ENCODE results near the gene ACOT11.
A peak's percentile ranks its signal among the peaks of the same experiment; 100 is the strongest.
"Not testable (repeated sequence)": the region's sequence is repeated elsewhere in the genome, so short reads cannot be mapped to it uniquely, and the experiment has no call there.

Gene ACOT11

GRCh38 chr1:54547601-54548388, at the start of gene ACOT11:
Gene ACOT11 (plus strand): TSS chr1:54548228. CDS start chr1:54548310, 82 bp downstream.
- no peak for ATAC-seq

GRCh38 chr1:54498383-54499096, 49.5 kb upstream of the ACOT11 start:
- no peak for ATAC-seq

DNA sequence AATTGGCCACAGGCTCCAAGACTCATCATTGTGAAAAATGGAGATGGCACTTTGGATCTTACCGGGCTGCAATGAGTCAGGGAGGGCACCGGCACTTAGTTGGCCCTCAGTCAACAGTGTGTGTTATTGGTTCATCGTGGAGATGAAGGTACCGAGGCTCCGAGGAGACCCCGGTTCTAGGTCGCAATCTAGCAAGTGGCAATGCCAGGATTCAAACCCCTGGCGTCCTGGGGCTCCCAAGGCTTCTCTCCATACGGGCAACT, 49.0 kb upstream of the ACOT11 start:
- ATAC-seq, result peak; percentile 21 to 41

DNA sequence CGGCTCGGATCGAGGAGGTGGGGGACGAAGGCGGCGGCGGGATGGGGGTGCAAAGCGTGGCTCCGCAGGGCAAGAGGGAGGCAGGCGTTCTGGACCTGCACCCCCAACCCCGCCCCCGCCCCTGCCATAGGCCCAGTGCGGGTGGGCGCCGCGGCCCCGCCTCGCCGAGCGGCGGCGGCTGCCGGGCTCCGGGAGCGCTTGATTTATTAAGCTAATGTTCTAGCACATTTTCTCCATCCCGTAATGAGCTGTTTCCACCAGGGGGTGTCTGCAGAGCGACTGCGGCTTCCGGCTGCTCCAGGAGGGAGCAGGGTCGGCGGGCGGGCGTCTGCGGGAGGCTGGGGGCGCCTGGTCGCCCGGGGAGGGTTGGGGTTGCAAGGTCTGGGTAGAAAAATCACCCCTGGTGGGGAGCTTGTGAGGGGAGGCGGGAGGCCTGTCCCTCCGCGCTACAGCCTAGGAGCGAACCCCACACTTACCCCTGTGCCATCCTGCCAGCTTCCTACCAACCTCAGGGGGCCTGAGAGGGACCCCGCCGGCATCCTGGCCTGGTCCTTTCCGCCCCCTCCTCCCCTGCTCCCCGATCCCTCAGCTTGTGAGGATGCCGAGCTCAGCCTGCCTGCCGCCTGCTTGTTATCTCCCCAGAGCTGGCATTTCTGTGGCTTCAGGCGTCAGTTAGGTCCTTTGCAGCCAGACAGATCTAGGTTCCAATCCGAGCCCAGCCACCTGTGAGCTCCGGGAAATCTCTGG, 48.5 kb upstream of the ACOT11 start:
- ATAC-seq, result peak; percentile 38 to 52

- no peak for ATAC-seq
Observed at GRCh38 chr1:54500107-54500431, 48.0 kb upstream of the ACOT11 start.

DNA sequence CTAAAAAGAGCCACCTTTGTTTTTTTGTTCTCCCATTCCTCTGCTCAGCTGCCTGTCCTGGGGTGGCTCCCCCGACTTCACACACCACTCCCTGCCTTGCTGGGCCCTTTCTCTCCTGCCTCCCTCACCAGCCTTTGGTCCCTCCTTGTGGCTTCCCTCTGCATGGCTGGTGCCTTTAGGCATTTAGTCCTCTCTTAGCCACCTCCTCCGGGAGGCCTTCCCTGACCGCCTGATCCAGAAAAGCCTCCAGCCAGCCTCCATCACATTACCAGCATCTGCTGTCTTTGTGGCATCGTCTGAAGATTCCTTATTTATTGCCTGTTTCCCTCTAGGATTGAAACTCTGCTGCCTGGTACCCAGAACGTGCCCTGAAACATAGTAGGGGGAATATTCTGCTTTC, 46.2 kb upstream of the ACOT11 start:
- ATAC-seq, result no peak

GRCh38 chr1:54502342-54502741, 45.7 kb upstream of the ACOT11 start:
- ATAC-seq, result no peak

- no peak for ATAC-seq
Observed at GRCh38 chr1:54506594-54506993, 41.4 kb upstream of the ACOT11 start.

GRCh38 chr1:54507033-54507870, 40.8 kb upstream of the ACOT11 start:
- ATAC-seq, result no peak

- no peak for ATAC-seq
Observed at GRCh38 chr1:54510715-54511270, 37.2 kb upstream of the ACOT11 start.

DNA sequence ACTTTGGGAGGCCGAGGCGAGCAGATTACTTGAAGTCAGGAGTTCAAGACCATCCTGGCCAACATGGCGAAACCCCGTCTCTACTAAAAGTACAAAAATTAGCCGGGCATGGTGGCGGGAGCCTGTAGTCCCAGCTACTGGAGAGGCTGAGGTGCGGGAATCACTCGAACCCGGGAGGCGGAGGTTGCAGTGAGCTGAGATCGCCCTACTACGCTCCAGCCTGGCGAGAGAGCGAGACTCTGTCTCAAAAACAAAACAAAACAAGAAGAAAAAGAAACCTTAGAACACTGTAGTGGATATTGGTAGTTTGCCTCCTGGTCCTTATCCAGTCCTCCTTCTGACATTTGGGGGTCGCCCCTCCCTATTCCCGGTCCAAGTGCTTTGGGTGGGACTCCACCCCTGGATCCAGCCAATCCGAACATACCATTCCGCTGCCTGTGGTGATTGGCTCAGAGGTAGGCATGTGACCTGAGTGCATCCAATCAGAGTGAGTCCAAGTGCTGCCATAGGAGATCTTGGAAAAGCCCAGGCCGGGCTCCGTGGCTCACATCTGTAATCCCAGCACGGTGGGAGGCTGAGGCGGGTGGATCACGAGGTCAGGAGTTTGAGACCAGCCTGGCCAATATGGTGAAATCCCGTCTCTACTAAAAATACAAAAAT, 34.0 kb upstream of the ACOT11 start:
- not testable (repeated sequence) for ATAC-seq

GRCh38 chr1:54516249-54516920, 31.6 kb upstream of the ACOT11 start:
- no peak for ATAC-seq

GRCh38 chr1:54517496-54517895, 30.5 kb upstream of the ACOT11 start:
- ATAC-seq, result no peak

- no peak for ATAC-seq
Observed at GRCh38 chr1:54518489-54518888, 29.5 kb upstream of the ACOT11 start.

DNA sequence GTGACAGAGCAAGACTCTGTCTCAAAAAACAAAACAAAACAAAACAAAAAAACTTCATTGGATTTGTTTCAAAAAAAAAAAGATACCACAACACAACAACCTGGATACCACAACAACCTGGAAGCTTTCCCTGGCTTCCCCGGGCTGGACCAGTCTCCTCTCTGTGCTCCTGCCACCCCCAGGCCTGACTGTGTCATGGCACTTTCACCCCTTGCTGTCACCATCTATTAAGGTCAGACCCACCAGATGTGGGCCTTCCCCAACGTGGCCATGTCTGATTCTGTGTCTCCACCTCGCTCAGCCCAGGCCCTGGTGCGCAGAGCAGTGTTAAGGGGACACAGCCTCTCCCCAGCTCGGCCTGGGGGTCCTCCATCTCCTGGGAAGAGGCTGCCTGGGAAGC, 28.3 kb upstream of the ACOT11 start:
- no peak for ATAC-seq

GRCh38 chr1:54520631-54521321, 27.3 kb upstream of the ACOT11 start:
- ATAC-seq, result no peak

GRCh38 chr1:54526565-54526964, 21.5 kb upstream of the ACOT11 start:
- not testable (repeated sequence) for ATAC-seq

DNA sequence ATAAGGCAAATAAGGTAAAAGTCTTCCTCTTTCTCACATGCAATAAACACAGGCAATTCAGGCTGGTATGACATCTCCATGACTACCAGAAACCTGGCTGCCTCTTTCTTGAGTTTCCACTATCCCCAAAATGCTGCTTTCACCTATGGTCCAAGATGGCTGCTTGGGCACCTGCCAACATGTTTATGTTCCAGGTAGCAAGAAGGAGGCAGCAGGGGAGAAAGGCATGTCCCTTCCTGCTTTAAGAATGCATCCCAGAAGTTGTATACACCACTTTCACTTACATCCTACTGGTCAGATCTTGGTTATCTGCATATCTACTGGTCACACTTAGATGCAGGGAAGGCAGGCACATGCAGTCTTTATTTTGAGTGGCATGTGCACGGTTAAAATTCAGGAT, 19.4 kb upstream of the ACOT11 start:
- ATAC-seq, result no peak

DNA sequence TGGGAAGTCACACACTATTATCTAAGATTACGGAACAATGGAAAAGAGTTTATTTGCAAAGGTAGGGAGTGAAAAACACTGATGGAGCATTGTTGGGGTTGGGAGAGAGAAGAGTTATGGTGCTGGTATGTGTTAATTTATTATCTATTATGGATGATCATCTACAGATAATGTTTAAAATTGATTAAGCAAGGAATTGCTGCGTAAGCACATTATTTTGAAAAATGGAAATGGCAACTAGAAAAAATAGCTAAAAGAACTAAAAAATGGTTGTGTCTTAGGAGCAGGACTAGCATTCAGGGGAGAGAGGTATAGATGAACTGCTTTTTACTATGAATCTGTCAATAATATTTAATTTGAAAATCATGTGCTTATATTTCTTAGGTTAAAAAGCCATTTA, 16.0 kb upstream of the ACOT11 start:
- no peak for ATAC-seq

- not testable (repeated sequence) for ATAC-seq
Observed at GRCh38 chr1:54536656-54537055, 11.4 kb upstream of the ACOT11 start.

GRCh38 chr1:54537611-54538010, 10.4 kb upstream of the ACOT11 start:
- no peak for ATAC-seq

All from activated CD4-positive, CD25-positive, alpha-beta regulatory T cell treated with anti-CD3 and anti-CD28 coated beads, Interleukin-2, amount 50 U/mL, for 24 hours (primary cell).